Fibroblast of peridontal ligament (primary cell): ENCODE measurements around the gene SYCE1.
"Not testable (repeated sequence)": the region's sequence is repeated elsewhere in the genome, so short reads cannot be mapped to it uniquely, and the experiment has no call there.

Experiments used
- DNase-seq: peaks from one replicate; pipeline ENCODE4 v3.0.0-alpha.2; 2010; ENCODE audit errors: extremely low read depth

Gene SYCE1

DNA sequence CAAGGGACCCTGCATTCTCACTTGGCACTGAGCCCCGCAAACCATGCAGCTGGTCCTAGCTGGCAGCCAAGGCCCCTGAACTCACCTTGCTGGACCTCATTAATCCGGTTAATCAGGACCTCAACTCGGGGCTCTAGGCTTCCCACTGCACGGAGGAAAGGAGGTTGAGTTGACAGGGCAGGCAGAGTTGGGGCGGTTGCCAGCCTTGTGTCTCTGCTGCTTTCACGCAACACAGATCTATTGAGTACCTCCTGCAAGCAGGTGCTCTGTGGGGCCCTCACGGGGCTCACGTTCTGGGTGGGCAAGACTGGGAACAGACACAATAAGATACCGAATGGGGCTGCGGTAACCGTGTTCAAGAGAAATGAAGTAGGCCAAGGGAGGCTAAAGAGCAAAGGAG lies 6.2 kb downstream of the SYCE1 start:
- no peak for DNase-seq

DNA sequence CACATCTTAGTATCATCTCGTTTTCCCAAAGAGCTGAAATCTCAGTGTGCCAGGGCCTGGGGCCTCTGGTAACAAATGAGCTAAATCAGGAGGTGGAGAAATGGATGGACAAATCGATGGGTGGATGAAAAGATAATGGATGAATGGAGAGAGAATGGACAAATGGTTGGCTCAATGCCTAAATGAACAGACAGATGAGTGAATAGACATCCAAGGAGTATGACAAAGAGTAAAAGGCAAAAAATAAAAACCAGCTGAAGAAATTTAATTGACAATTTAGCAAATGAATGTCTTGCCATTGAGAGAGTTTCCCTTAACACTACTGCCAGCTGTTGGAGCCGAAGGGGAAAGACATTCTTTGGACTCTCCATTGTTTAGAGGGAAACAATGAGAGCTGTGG lies 8.0 kb downstream of the SYCE1 start:
- DNase-seq = no peak

DNA sequence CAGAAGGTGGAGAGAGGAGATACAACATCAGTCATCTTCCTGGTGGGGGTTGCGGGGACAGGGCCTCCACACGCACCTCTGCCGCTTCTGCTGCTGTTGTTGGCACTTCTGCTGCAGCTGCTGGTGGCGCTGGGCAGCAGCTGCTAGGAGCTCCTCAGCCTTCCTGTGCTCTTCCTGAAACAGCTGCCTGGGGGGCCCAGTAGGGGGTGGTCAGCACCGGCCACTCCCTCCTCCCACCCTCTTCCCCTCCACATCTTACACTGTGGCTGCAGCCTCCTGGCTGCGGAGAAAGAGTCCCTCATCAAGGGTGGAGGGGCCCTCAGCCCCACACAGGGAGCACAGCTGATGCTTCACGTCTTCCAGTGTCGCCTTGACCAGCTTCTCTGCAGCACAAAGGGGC lies 9.9 kb downstream of the SYCE1 start:
- no peak for DNase-seq

DNA sequence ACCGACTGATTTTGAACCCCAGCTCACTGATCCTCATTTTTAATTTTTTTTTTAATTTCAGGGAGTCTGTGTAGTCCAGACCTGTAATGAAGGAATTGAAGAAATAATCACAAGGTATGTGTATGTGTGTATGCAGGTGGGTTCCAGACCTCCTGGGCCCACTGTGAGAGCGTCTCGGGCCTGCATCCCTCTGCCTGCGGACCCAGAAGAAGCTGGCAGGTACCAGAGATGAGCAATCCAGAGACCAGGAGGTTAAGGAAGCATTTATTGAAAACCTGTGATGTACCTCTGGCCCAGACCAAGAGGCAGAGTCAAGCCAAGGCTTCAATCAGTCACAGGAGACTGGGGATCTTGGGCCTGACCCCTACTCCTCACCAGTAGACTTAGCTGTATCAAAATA lies 10.8 kb downstream of the SYCE1 start:
- DNase-seq = no peak

DNA sequence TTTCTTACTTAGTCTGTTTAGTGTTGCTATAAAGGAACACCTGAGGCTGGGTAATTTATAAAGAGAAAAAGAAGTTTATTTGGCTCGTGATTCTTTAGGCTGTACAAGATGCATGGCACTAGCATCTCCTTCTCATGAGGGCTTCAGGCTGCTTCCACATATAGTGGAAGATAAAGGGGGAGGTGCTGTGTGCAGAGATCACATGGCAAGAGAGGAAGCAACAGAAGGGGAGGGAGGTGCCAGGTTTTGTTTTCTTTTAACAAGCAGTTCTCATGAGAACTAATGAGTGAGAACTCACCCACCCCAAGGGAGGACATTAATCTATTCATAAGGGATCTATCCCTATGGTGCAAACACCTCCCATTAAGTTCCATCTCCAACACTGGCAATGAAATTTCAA lies 20.9 kb downstream of the SYCE1 start:
- DNase-seq = no peak

DNA sequence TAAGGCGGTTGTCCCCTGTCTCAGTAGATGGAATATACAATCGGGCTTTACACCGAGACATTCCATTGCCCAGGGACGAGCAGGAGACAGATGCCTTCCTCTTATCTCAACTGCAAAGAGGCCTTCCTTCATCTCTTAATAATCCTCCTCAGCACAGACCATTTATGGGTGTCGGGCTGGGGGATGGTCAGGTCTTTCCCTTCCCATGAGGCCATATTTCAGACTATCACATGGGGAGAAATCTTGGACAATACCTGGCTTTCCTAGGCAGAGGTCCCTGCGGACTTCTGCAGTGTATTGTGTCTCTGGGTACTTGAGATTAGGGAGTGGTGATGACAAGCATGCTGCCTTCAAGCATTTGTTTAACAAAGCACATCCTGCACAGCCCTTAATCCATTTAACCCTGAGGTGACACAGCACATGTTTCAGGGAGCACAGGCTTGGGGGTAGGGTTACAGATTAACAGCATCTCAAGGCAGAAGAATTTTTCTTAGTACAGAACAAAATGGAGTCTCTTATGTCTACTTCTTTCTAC lies 23.9 kb downstream of the SYCE1 start:
- not testable (repeated sequence) for DNase-seq

DNA sequence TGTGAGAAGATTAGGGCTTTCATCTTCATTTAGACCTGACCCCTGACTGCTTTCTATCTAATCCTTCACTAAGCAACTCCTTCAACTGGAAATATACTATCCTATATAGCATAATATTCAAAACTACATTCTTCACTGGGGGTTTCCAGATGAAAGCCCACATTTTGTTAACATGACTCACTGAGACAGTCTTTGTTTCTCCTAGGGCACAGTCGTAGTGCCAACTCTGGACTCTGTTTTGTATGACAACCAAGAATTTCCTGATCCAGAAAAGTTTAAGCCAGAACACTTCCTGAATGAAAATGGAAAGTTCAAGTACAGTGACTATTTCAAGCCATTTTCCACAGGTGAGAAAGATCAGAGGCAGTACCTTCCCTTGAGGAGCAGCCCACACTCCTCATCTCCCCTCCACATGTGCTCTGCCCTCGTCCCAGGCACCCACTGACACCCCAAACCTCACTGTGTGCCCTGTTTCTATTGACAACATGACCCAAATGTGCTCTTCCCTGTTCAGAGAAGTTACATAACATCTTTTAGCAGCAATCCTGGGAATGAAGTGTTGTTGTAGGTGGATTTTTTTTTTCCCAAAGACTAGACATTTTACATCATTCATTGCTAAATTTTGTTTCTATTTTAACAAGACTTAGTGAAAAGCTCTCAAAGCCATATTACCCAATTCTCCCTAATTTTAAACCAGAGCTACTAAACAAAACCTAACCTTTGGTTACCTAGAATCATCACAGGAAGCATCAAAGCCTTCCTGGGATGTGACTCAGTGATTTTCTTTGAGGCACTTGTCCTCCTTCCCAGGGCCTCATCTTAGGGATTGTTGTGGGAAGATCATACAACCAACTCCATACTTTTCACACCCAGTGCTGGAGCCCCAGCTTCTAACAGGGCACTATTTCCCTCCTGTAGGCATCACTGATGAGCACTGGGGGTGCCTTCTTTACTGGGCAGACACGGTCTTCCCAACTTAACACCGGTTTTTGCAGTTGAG lies 27.5 kb downstream of the SYCE1 start:
- no peak for DNase-seq

DNA sequence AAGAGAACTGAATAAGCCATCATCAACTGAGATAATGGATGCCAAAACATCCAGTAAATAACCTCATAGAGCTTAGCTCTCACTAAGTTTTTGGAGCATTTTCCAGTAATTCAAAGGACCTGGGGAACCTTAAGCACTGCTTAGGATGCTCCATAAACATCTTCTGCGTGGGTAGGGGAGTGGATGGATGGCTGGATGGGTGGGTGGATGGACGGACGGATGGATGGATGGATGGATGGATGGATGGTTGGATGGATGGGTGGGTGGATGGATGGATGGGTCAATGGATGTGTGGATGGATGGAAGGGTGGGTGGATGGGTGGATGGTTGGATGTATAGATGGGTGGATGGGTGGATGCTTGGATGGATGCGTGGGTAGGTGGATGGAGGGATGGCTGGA lies 29.2 kb downstream of the SYCE1 start:
- no peak for DNase-seq

DNA sequence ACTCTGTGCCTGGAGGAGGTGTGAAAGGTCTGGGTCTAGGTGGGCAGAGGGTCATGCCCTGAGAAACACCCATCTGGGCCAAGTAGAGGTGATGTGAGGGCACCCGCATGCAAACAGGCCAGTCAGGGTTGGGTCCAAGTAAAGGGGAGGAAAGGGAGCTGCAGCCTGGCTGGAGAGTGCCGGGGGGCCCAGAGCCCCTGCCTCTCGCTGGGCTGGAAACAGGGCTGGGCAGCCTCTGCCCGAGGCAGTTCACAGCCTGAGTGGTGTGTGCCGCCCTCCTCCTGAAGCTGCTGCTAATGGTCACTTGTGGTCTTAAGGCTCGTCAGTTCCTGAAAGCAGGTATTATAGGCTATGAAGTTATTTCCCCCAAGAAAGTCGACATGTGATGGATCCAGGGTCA lies 31.0 kb downstream of the SYCE1 start:
- no peak for DNase-seq

DNA sequence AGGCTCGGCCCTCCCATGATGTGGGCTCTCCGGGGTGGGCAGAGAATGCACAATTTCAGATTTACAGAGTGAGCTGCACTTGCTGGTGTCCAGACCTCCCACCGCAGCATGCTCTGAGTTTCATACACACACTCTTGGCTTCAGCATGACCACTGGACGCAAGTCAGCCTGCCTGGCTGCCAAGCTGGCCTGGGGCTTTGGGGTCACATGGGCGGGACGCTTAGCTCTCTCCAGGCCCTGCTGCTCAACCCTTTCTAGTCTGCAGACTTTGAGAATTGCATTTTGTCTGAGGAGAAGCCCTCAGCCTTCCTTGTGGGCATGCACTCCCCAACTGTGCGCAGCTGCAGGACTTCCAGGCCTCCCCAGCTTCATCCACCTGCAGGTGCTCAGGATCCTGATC lies 32.5 kb downstream of the SYCE1 start:
- no peak for DNase-seq

DNA sequence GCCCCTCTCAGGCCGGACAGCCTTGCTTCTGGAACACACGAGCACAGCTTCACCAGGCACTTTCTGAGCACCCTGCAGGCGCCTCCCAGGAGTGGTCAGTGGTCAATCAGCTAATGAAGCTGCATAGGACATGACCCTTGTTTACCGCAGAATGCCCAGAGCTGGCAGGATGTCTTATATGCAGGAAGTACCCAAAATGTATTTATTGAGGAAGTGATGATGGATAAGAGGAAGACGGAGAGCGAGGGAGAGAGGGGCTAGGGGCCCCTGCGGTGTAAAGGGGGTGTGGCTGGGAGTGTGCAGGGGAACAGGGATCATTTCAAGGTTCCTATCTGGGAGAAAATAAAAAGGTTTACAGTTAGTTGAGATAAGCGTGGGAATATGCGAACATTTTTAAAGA lies 34.9 kb downstream of the SYCE1 start:
- DNase-seq = no peak

DNA sequence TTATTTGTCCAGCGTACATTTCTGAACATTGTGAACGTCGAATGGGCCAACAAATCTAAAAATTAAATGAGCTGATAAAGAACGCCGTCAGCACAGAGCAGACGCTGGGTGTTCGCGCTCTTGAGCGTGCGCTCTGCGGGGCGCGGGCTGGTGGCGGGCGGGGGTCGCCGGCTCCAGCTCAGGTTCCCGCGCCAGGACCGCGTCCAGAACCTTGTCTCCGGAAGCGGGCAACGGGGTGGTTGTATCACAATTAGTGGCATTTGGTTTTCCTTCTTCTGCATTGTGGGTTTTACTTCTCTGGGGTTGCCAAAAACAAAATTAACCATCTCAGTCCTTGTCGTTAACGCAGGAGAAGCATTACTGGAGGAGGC lies 35.8 kb downstream of the SYCE1 start:
- no peak for DNase-seq

DNA sequence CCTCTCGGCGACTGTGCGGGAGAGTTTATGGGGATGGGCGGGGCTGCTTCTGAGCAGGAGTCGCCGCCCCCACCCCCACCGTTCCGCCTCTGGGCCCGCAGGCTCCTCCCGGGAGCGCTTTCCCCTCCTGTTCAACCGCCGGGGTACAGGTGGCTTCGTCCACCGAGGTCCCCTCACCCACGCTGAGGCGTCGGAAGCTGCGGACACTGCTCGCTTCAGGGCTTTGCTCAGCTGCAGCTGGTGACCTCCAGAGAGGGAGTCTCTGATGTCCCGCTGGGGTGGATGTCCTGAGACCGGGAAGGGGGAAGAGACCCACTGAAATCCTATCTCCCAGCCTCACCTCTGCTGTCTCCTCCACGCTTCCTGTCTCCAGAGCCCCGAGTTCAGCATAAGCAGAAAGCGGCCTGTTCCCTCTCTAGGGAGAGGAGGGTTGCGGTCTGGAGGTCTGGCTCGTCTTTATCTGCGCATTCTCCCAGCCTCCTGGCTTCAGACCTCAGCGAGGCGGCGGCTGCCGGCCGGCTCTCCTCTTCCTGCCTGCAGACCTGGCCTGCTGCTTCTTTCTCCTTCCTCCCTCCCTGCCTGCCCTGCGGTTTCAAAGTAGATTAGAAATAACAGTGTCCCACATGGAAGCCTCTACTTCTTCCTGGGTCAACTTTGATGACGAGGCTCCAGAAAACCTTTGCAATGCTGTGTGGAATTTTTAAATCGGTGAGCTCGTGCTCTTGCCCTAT lies 36.4 kb downstream of the SYCE1 start:
- DNase-seq = peak; percentile 4

DNA sequence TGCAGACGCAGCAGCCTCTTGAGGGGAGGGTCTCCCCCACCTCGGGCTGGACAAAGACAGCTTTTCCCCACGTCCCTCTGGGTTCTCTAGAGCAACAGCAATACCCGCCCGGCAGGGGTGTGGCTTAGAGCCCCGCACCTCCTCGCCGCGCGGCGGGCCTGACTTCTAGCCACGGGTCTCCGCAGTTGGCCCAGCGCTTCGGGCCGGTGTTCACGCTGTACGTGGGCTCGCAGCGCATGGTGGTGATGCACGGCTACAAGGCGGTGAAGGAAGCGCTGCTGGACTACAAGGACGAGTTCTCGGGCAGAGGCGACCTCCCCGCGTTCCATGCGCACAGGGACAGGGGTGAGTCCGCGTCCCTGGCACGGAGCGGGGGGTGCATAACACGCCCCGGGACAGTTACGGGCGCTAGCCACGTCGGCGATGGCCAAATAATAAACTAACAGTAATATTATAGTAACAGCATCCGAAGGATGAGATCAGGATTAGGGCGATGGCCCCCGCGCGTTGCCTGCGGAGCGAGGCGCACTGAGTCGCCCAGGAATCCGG lies 37.0 kb downstream of the SYCE1 start:
- DNase-seq = no peak

DNA sequence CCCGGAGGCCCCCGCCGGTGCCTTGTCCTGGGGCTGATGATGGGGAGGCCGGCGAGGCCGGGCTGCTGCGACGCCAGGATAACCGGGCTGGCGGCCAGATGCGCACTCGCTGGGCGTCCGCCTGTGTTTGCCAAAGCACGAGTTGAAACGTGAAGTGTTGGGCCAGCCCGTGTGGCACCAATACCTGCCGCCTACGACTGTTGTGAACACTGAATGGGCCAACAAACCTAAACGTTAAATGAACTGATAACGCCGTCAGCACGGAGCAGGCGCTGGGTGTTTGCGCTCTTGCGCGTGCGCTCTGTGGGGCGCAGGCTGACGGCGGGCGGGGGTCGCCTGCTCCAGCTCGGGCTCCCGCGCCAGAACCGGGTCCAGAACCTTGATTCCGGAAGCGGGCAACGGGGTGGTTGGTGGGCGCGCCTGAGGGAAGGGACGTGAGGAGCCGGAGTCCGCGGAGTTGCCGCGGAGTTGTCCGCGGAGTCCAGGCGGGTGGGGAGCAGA lies 37.6 kb downstream of the SYCE1 start:
- no peak for DNase-seq

DNA sequence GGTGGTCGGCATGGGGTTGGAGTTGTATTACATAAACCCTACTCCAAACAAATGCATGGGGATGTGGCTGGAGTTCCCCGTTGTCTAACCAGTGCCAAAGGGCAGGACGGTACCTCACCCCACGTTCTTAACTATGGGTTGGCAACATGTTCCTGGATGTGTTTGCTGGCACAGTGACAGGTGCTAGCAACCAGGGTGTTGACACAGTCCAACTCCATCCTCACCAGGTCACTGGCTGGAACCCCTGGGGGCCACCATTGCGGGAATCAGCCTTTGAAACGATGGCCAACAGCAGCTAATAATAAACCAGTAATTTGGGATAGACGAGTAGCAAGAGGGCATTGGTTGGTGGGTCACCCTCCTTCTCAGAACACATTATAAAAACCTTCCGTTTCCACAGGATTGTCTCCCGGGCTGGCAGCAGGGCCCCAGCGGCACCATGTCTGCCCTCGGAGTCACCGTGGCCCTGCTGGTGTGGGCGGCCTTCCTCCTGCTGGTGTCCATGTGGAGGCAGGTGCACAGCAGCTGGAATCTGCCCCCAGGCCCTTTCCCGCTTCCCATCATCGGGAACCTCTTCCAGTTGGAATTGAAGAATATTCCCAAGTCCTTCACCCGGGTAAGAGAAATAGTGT lies 38.3 kb downstream of the SYCE1 start, which contains the start of gene CYP2E1:
Gene CYP2E1 (plus strand): TSS at position 407 of the 632 bp plus-strand sequence. CDS start 33 bp downstream, at position 440.
- no peak for DNase-seq

DNA sequence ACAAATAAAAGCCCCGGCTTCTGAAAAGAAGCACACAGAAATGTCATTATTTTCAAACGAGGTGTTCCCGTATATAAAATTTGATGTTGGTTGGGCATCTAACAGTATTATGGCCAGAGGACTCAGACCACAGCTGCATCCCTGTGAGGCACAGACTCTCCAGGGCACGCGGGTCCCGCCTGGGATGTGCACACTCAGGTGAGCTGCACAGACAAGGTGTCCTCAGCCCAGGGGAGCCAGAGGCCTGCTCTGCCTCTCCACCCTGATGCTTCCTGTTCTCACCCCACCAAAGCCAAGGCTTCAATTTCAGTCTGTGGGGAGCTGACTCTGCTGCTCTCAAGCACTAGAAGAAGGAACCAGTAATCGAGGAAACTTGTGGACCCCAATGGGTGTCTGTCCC lies 39.9 kb downstream of the SYCE1 start:
- no peak for DNase-seq

DNA sequence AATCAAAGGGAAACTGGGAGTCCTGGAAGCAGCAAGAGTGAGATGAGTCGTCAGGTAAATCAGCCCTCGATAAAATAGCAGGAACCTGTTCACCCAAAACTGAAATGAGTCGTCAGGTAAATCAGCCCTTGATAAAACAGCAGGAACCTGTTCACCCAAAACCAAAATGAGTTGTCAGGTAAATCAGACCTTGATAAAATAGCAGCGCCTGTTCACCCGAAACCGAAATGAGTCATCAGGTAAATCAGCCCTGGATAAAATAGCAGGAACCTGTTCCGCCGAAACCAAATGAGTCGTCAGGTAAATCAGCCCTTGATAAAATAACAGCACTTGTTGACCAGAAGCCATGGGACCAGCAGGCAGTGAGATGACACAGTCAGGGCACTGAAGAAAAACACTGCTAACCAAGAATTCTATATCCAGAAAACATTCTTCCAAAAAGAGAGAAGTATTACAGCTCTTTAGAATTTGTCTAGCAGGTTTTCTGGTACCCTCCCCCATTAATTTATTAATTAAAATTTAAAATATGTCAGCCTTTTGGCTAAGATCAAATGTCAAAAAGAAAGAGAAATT lies 41.7 kb downstream of the SYCE1 start:
- DNase-seq = no peak

DNA sequence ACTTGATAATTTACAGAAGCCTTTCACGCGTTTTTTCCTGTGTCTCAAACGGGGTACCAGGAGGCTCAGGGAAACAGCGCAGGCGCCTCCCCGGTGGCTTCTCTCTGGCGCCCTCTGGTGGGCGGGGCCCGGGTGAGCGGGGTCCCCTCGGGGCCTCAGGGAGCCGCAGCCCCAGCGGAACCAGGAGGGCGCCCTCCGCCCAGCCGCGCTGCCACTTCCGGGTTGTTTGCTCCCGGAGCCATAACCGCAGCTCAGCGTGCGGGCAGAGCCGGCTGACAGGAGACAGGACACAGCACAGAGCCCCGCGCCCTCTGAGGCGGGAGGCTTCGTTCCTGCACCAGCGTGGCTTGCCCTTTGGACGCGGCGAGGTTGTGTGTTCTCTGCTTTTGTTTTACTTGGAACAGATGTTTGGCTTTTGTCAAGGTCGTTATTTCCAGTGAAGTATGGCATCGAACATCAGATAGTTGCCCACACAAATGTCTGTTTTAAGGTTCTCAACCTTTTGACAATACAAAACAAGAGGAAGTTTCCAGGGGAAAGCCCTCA lies 45.1 kb downstream of the SYCE1 start:
- peak; percentile 37 for DNase-seq

DNA sequence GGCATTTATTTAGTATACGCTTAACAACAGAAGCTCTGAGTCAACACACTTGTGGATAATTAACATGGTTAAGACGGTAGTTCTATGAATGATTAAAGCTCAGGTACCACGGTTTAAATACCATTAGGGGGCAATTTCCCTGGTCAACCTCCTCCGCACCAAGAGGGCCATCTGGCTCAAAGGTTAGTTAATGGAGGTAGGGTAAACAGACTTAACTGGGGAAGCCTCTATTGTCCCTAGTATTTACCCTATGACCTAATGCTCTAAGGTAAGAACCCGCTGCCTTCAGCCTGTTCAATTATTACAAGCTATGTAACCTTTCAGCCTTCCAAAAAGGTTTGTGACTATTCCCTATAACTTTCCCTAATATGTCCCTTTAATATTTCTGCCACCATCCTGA lies 46.9 kb downstream of the SYCE1 start:
- not testable (repeated sequence) for DNase-seq

DNA sequence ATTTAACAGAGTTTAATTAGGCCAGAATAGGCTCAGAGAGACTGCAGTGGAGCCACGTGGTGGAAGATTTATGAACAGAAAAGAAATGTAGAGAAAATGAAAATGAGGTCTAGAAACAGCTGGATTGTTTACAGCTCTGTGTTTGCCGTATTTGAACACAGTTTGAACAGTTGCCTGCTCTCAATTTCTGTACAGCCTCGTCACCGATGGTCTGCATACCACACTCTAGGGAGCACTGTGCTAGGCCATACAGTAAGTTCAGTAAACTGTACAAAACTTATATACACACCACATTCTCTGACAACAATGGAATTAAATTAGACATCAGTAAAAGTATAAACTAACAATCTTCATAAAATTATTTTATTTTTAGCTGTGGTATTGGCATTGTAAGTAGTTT lies 49.3 kb downstream of the SYCE1 start:
- peak; percentile 2 for DNase-seq
